Retinal pigment epithelial cell (primary cell): ENCODE data around the gene MUC12.
"Not testable (repeated sequence)": the region's sequence is repeated elsewhere in the genome, so short reads cannot be mapped to it uniquely, and the experiment has no call there.

Experiments
- DNase-seq: peaks from one replicate; pipeline ENCODE4 v3.0.0-alpha.2; 2010; ENCODE audit warnings: low read depth
- H3K4me3 ChIP-seq: 2 replicates; pipeline ENCODE4 v1.5.1; 2011; ENCODE audit warnings: mild to moderate bottlenecking, low read length, control low read depth, moderate library complexity
- CTCF ChIP-seq: conservative IDR thresholded peaks from 2 replicates; pipeline ENCODE4 v1.5.1; 2011; ENCODE audit warnings: low read depth, low read length, control low read depth, inconsistent platforms

The MUC12 gene

GRCh38 chr7:100969066-100969615 lies at the start of gene MUC12:
Gene MUC12 (plus strand): TSS chr7:100969565. CDS start chr7:100969623, 58 bp downstream.
- H3K4me3 ChIP-seq = no peak within 1 kb of the TSS
- DNase-seq = no peak
- TF ChIP-seq CTCF = no peak

- H3K4me3 ChIP-seq, DNase-seq: not testable (repeated sequence)
Observed at GRCh38 chr7:100919779-100920437, 49.5 kb upstream of the MUC12 start.

- TF ChIP-seq CTCF = no peak
- no peak for DNase-seq
- no peak overlapping the region for H3K4me3 ChIP-seq
Observed at GRCh38 chr7:100921039-100921438, 48.3 kb upstream of the MUC12 start.

GRCh38 chr7:100923616-100924015 lies 45.7 kb upstream of the MUC12 start:
- not testable (repeated sequence) for H3K4me3 ChIP-seq, DNase-seq

GRCh38 chr7:100929808-100930174 lies 39.6 kb upstream of the MUC12 start:
- no peak overlapping the region for H3K4me3 ChIP-seq
- no peak for TF ChIP-seq CTCF
- DNase-seq = no peak

GRCh38 chr7:100933734-100934133 lies 35.6 kb upstream of the MUC12 start:
- no peak overlapping the region for H3K4me3 ChIP-seq
- no peak for DNase-seq
- TF ChIP-seq CTCF = no peak

- not testable (repeated sequence) for DNase-seq, H3K4me3 ChIP-seq
Observed at GRCh38 chr7:100935381-100935780, 34.0 kb upstream of the MUC12 start.

- H3K4me3 ChIP-seq, DNase-seq: not testable (repeated sequence)
Observed at GRCh38 chr7:100936167-100936566, 33.2 kb upstream of the MUC12 start.

GRCh38 chr7:100942045-100942774 lies 27.2 kb upstream of the MUC12 start:
- DNase-seq = no peak
- no peak overlapping the region for H3K4me3 ChIP-seq
- TF ChIP-seq CTCF = no peak
